ENCODE data around the gene PRSS1. TPM values are rescaled to one million over a fixed set of nuclear protein-coding genes. Genes with fewer than 3 reads are reported as not detected.

Gene PRSS1
- total RNA-seq, 1 donor from 2014 or later = not detected

DNA sequence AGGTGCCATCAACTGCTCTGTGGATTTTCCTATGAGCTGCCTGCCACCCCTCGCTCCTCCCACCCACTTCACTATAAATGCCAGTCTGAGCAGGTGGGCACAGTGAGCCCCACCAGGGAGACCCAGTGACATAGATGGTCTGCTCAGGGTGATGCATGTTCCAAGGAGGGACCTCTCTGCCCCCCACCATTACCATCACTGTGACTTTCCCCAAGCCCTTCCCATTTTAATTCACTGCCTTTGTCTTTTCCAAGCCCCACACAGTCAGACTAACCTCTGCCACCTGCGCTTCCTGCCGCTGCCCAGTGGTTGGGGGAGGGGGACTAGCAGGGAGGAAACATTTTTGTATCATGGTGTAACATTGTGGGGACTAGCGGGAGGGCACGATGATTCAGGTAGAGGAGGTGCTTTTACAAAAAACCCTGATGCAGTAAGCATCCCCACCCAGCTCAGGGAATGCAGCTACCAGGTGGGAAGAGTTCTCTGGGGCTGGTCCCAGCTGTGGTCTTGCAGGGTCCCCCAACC lies 46.1 kb downstream of the PRSS1 start:
- ATAC-seq = peak; percentile 37

DNA sequence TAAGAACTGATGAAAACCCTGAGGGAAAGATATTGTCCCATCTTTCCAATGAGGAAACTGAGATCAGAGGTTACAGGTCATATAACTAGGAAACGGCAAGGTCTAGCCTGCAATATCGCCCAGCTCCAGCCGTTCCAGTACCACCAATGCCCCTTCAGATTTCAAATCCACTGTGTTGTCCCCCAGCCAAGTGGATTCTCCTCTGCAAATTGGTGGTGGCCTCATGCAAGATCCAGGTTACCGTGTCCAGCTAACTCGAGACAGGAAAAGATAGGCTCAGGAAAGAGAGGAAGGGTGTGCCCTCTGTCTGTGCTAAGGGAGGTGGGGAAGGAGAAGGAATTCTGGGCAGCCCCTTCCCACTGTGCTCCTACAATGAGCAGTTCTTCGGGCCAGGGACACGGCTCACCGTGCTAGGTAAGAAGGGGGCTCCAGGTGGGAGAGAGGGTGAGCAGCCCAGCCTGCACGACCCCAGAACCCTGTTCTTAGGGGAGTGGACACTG lies 46.8 kb downstream of the PRSS1 start:
- no peak for ATAC-seq

DNA sequence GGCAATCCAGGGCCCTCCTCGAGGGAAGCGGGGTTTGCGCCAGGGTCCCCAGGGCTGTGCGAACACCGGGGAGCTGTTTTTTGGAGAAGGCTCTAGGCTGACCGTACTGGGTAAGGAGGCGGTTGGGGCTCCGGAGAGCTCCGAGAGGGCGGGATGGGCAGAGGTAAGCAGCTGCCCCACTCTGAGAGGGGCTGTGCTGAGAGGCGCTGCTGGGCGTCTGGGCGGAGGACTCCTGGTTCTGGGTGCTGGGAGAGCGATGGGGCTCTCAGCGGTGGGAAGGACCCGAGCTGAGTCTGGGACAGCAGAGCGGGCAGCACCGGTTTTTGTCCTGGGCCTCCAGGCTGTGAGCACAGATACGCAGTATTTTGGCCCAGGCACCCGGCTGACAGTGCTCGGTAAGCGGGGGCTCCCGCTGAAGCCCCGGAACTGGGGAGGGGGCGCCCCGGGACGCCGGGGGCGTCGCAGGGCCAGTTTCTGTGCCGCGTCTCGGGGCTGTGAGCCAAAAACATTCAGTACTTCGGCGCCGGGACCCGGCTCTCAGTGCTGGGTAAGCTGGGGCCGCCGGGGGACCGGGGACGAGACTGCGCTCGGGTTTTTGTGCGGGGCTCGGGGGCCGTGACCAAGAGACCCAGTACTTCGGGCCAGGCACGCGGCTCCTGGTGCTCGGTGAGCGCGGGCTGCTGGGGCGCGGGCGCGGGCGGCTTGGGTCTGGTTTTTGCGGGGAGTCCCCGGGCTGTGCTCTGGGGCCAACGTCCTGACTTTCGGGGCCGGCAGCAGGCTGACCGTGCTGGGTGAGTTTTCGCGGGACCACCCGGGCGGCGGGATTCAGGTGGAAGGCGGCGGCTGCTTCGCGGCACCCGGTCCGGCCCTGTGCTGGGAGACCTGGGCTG lies 47.5 kb downstream of the PRSS1 start:
- ATAC-seq = peak; percentile 8

DNA sequence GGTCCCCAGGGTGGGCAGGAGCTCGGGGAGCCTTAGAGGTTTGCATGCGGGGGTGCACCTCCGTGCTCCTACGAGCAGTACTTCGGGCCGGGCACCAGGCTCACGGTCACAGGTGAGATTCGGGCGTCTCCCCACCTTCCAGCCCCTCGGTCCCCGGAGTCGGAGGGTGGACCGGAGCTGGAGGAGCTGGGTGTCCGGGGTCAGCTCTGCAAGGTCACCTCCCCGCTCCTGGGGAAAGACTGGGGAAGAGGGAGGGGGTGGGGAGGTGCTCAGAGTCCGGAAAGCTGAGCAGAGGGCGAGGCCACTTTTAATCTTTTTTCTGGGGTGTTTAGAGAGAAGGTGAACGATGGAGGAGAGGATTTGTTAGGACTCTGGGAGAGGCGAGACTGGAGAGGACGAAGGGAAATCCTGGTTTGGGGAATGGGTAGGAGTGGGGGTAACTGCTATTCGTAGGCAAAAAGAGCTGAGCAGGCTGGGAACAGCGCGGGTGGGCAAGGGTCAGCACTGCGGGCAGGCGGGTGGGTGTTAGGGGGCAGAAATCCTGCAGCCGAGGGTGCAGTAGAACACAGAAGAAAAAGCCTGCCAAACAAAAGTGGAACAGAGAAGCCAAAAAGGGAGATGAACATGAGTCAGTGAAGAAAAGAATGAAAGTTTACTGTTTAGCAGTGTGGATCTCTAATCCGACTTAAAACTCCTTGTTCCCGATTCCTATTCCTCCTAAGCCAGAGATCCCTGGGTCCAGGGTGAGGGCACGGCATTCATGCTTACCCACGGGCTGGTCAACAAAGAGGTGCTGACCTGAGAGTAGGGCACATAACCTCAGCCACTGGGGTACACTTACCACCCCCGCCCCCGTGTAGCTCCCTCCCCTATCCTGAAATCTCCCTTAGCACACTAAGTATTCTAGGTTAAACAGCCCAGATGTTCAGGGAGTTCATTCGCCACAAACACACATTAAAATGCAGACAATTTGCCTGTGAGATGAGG lies 48.4 kb downstream of the PRSS1 start:
- ATAC-seq = peak; percentile 12

DNA sequence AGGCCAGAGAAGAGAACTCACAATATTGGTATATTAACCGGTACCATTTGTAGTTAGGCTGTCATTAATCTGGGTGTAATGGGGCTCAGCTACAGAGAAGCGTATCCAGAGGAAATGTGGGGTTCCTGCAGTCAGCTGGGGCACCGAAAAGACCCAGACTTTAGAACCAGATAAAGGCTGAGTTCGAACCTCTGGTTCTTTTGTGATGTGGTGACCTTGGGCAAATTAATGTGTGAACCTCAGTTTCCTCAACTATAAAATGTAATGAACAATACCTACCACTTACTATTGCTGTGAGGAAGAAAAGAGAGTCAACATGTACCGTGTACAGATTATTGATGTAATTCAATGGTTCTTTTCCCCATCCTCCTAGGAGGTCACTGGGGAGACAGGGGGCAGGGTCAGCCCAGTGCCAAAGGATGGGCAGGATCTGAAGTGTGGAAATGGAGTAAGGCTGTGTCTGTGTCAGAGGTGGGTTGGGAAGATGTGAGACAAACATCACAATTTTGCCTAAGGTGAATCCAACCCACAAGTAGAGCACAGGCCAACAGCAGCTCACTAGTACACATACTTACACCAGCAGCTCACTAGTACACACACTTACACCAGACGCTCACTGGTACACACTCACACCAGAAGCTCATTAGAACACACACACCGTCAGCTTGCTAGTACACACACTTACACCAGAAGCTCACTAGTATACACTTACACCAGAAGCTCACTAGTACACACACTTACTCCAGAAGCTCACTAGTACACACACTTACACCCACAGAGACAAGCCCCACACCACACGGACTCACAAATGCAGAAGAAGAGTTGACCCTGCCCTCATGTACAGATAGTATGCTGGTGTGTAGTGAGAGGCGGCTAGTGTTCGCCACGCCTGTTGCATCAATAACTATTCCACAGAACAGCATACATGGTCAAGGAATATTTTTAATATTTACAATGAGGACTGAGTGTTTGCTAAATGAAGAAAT lies 49.5 kb downstream of the PRSS1 start:
- ATAC-seq = no peak

DNA sequence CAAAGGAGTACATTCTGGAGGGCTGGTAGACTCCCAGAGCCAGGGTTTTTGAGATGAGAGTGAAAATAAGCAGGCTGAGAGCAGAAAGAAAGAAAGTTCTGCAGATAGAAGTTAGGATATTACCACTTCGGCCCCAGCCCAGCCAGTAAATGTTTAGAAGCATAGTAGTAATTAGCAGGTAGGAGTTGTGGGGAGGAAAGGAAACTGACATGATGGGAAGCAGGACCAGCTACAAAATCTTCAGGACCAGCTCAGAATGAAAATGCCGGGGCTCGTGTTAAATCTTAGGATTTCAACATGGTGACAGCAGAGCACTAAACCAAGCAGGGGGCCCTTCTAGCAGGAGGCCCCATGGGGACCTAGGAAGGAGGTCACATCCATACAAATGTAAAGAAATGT lies 50.2 kb downstream of the PRSS1 start:
- ATAC-seq = no peak

DNA sequence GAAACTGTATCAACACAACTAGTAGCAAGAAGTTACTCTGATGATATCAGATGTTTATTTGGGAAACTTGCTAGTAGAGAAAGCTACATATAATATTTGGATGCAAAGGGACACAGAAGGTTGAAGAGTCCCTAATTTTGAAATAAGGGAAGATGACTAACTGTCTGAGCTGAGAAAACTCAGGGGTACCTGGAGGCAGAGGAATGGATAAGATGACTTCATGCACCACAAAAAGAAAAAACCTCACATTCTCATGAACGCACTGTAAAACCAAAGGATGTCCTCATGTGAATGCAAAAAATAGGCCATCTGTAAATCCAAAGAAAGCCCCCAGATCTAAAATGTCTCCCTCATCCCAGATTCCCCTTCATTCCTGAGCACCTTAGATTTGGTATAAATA lies 50.8 kb downstream of the PRSS1 start:
- no peak for ATAC-seq

DNA sequence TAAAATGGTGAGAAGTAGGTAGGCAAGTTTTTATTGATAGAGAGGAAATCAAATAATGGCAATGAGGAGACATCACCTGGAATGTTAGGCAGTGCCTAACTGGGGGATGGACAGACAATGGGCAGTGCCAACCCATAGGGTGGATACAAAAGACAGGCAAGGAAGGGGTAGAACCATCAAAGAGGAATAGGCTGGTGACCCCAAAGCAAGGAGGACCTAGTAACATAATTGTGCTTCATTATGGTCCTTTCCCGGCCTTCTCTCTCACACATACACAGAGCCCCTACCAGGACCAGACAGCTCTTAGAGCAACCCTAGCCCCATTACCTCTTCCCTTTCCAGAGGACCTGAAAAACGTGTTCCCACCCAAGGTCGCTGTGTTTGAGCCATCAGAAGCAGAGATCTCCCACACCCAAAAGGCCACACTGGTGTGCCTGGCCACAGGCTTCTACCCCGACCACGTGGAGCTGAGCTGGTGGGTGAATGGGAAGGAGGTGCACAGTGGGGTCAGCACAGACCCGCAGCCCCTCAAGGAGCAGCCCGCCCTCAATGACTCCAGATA lies 51.5 kb downstream of the PRSS1 start:
- ATAC-seq = no peak

DNA sequence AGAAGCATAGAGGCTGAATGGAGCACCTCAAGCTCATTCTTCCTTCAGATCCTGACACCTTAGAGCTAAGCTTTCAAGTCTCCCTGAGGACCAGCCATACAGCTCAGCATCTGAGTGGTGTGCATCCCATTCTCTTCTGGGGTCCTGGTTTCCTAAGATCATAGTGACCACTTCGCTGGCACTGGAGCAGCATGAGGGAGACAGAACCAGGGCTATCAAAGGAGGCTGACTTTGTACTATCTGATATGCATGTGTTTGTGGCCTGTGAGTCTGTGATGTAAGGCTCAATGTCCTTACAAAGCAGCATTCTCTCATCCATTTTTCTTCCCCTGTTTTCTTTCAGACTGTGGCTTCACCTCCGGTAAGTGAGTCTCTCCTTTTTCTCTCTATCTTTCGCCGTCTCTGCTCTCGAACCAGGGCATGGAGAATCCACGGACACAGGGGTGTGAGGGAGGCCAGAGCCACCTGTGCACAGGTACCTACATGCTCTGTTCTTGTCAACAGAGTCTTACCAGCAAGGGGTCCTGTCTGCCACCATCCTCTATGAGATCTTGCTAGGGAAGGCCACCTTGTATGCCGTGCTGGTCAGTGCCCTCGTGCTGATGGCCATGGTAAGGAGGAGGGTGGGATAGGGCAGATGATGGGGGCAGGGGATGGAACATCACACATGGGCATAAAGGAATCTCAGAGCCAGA lies 52.5 kb downstream of the PRSS1 start:
- ATAC-seq = no peak

DNA sequence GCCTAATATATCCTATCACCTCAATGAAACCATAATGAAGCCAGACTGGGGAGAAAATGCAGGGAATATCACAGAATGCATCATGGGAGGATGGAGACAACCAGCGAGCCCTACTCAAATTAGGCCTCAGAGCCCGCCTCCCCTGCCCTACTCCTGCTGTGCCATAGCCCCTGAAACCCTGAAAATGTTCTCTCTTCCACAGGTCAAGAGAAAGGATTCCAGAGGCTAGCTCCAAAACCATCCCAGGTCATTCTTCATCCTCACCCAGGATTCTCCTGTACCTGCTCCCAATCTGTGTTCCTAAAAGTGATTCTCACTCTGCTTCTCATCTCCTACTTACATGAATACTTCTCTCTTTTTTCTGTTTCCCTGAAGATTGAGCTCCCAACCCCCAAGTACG lies 53.0 kb downstream of the PRSS1 start:
- no peak for ATAC-seq

Other genes starting within 250 kb of the PRSS1 start
- gene PRSS2, start 21.5 kb downstream of the PRSS1 start, total RNA-seq = not detected
- gene EPHB6, start 105.6 kb downstream of the PRSS1 start, total RNA-seq = 18.1 TPM
- 0.68 TPM for gene TRPV6, start 136.3 kb downstream of the PRSS1 start, total RNA-seq
- not detected for gene TRPV5, start 184.3 kb downstream of the PRSS1 start, total RNA-seq
- not detected for gene LLCFC1, start 190.0 kb downstream of the PRSS1 start, total RNA-seq
- gene KEL, start 212.9 kb downstream of the PRSS1 start, total RNA-seq = 0.32 TPM

Data from esophagus mucosa (tissue), 1 donor.